HepG2 (cell line): ENCODE data around the gene HLA-DPA1. TPM values are rescaled to one million over a fixed set of nuclear protein-coding genes. Genes with fewer than 3 reads are reported as not detected.

Experiments
- ATAC-seq: fragments of 200-7000 bp; cut with Tn5 transposase; 3 replicates; pipeline ENCODE4 v1.9.1; 2020; ENCODE audit warnings: mild to moderate bottlenecking, moderate library complexity
- BruUV-seq: library from RNA; stranded (reverse); fragments of 400-500 nt; replicated peaks from 2 replicates; lab custom pipeline; 2021; lab: Mats Ljungman, UMichigan
- CTCF ChIA-PET: fragments of 300-600 bp; formaldehyde crosslinking; extraction: SDS; loops from one replicate; lab custom pipeline; 2021; ENCODE audit warnings: low total read pairs, inconsistent platforms, low intra/inter-chr PET ratio; lab: Yijun Ruan, JAX
- POLR2A ChIA-PET: fragments of 350-600 bp; sonication (Branson Sonifier 250); formaldehyde crosslinking; loops from one replicate; lab custom pipeline; 2020; ENCODE audit warnings: antibody characterized with exemption, inconsistent platforms; lab: Yijun Ruan, JAX
- DNase-seq: peaks from one replicate; pipeline ENCODE4 v3.0.0-alpha.2; 2015; ENCODE audit warnings: low spot score
- FAIRE-seq: peaks from 3 replicates; lab custom pipeline; 2011; peaks lifted over from hg19 to GRCh38; lab: Jason Lieb, UNC
- H2AFZ ChIP-seq: one replicate; pipeline ENCODE4 v1.6.1; 2011; ENCODE audit warnings: low read length, inconsistent platforms
- H3K27ac ChIP-seq: fragments of 300-600 bp; 3 replicates; pipeline ENCODE4 v1.8.0; 2011; ENCODE audit warnings: mixed run types, mild to moderate bottlenecking, mixed read lengths, low read length, inconsistent platforms; ENCODE audit not compliant: insufficient read depth; ENCODE audit errors: extremely low read length
- H3K27me3 ChIP-seq, 2 experiments: fragments of 200-600 bp in 1 of 2; 2 replicates in 1 of 2; 3 replicates in 1 of 2; pipeline versions ENCODE4 v1.6.0 to v1.8.0; 2011; ENCODE audit warnings: low read length in 2 of 2, mild to moderate bottlenecking in 2 of 2, moderate library complexity in 2 of 2, inconsistent platforms in 1 of 2; ENCODE audit not compliant: insufficient read depth in 2 of 2, control insufficient read depth in 1 of 2
- H3K36me3 ChIP-seq, 2 experiments: fragments of 200-600 bp in 1 of 2; replicated peaks in 1 of 2; 2 replicates in 1 of 2; 3 replicates in 1 of 2; pipeline versions ENCODE4 v1.5.1 to v1.8.0; 2011; ENCODE audit warnings: low read length in 2 of 2, inconsistent platforms in 1 of 2; ENCODE audit not compliant: insufficient read depth in 2 of 2, control insufficient read depth in 1 of 2
- H3K4me1 ChIP-seq: 2 replicates; pipeline ENCODE4 v1.5.1; 2012; ENCODE audit warnings: low read length, inconsistent platforms; ENCODE audit not compliant: insufficient read depth
- H3K4me2 ChIP-seq: 2 replicates; pipeline ENCODE4 v1.6.0; 2011; ENCODE audit warnings: low read depth, low read length, inconsistent platforms
- H3K4me3 ChIP-seq, 3 experiments: fragments of 200-600 bp in 1 of 3; sonication (generic), shearing (Covaris generic) in 1 of 3; replicated peaks in 1 of 3; 2 replicates each; pipeline ENCODE4 v1.5.1; 2011 to 2016; ENCODE audit warnings: low read length in 3 of 3, inconsistent platforms in 2 of 3, low read depth in 2 of 3, mild to moderate bottlenecking in 2 of 3, control low read depth in 1 of 3, mixed read lengths in 1 of 3; ENCODE audit not compliant: insufficient read depth in 1 of 3
- H3K79me2 ChIP-seq: one replicate; pipeline ENCODE4 v1.6.1; 2011; ENCODE audit warnings: low read length, inconsistent platforms; ENCODE audit not compliant: insufficient read depth
- H3K9ac ChIP-seq: 2 replicates; pipeline ENCODE4 v1.6.0; 2011; ENCODE audit warnings: mild to moderate bottlenecking, low read depth, low read length, inconsistent platforms; ENCODE audit not compliant: insufficient read depth
- H3K9me3 ChIP-seq: 2 replicates; pipeline ENCODE4 v1.5.1; 2012; ENCODE audit warnings: mild to moderate bottlenecking, low read length
- H4K20me1 ChIP-seq: 2 replicates; pipeline ENCODE4 v1.6.0; 2011; ENCODE audit warnings: inconsistent platforms, mild to moderate bottlenecking, low read length, moderate library complexity; ENCODE audit not compliant: insufficient read depth
- CC2D1A ChIP-seq: sonication (generic); formaldehyde crosslinking; IDR thresholded peaks from 2 replicates; pipeline ENCODE4 v1.8.1; 2023; ENCODE audit warnings: mild to moderate bottlenecking, missing genetic modification reagents
- CHCHD3 ChIP-seq: sonication (generic); formaldehyde crosslinking; IDR thresholded peaks from 2 replicates; pipeline ENCODE4 v1.8.0; 2022; ENCODE audit warnings: mild to moderate bottlenecking, missing genetic modification reagents, moderate library complexity
- HMG20A ChIP-seq: IDR thresholded peaks from 2 replicates; pipeline ENCODE4 v1.6.1; 2016; ENCODE audit warnings: borderline replicate concordance
- HNF1A ChIP-seq, 2 experiments: sonication (generic) in 1 of 2; formaldehyde crosslinking in 1 of 2; IDR thresholded peaks; 2 replicates each; pipeline versions ENCODE4 v1.4.0 to v1.6.1; 2016 to 2020; ENCODE audit warnings: borderline replicate concordance in 1 of 2, low read depth in 1 of 2, mild to moderate bottlenecking in 1 of 2, missing genetic modification reagents in 1 of 2
- YEATS2 ChIP-seq: sonication (generic); formaldehyde crosslinking; IDR thresholded peaks from 2 replicates; pipeline ENCODE4 v1.4.0; 2020; ENCODE audit warnings: missing genetic modification reagents, borderline replicate concordance
- ZKSCAN1 ChIP-seq: fragments of 150-350 bp; IDR thresholded peaks from 2 replicates; pipeline ENCODE4 v1.6.1; 2014; ENCODE audit warnings: low read length
- ZNF138 ChIP-seq: sonication (generic); formaldehyde crosslinking; IDR thresholded peaks from 2 replicates; pipeline ENCODE4 v1.5.0; 2020; ENCODE audit warnings: mild to moderate bottlenecking, low read depth, missing genetic modification reagents
- ZNF205 ChIP-seq: IDR thresholded peaks from 2 replicates; pipeline ENCODE4 v1.6.1; 2018; ENCODE audit warnings: missing biosample characterization, missing genetic modification reagents
- ZNF644 ChIP-seq: IDR thresholded peaks from 2 replicates; pipeline ENCODE4 v1.6.1; 2016; ENCODE audit warnings: low read depth
- ZNF678 ChIP-seq: sonication (generic); formaldehyde crosslinking; IDR thresholded peaks from 2 replicates; pipeline ENCODE4 v1.4.0; 2020; ENCODE audit warnings: mild to moderate bottlenecking, missing genetic modification reagents
- WGBS: methylation state at CpG from one replicate; pipeline ENCODE4 v1.1.6; 2017; ENCODE audit warnings: low lambda C conversion rate; 5-methylcytosine and 5-hydroxymethylcytosine counted together
- in situ Hi-C: cut with HindIII; loops from 2 replicates; pipeline ENCODE4 v1.10.0; 2017; ENCODE audit warnings: low pct_unique_long_range_greater_than_20kb; ENCODE audit not compliant: extremely low pct_ligation_motif_present
- intact Hi-C: fragments of 100-400 bp; cut with micrococcal nuclease; formaldehyde crosslinking; loops from one replicate; pipeline ENCODE4 v1.10.0; 2022; ENCODE audit not compliant: unreplicated experiment
- polyA plus RNA-seq, 8 experiments: library from polyadenylated mRNA; depleted of rRNA in 3 of 8; stranded (reverse) in 7 of 8; unstranded in 1 of 8; fragments of >200 nt; fragmentation: Illumina TruSeq in 4 of 8; extraction: Trizol in 4 of 8; gene quantifications; 2 replicates each; pipeline versions ENCODE4 v1.2.1 to v1.2.3, GENCODE V29; 2011 to 2016; ENCODE audit warnings: low read depth in 4 of 8, missing spikeins in 1 of 8, mixed read lengths in 1 of 8; ENCODE audit not compliant: insufficient read depth in 1 of 8
- total RNA-seq, 5 experiments: library from RNA; depleted of rRNA; stranded (reverse); fragments of >200 nt; fragmentation: Illumina TruSeq; extraction: Trizol; gene quantifications; 2 replicates each; pipeline ENCODE4 v1.2.3, GENCODE V29; 2016; ENCODE audit warnings: low read depth in 1 of 5

Gene HLA-DPA1
- total and polyA plus RNA-seq, 2 of the 13 experiments (the other 11 are each of a cell fraction or from before 2014, with no cell fraction given), result not detected

- no peak for TF ChIP-seq HNF1A (IDR thresholded peaks at IDR 0.05; ENCODE audit: low read depth)
- TF ChIP-seq HNF1A (CRISPR knock-in tag; IDR thresholded peaks at IDR 0.05; ENCODE audit: borderline replicate concordance), result no peak
- no peak for TF ChIP-seq ZKSCAN1
- TF ChIP-seq CC2D1A (CRISPR knock-in tag), result no peak
- no peak for TF ChIP-seq ZNF205
- no peak for TF ChIP-seq ZNF644 (CRISPR knock-in tag)
- no peak for TF ChIP-seq ZNF678 (CRISPR knock-in tag)
- no peak for TF ChIP-seq YEATS2 (CRISPR knock-in tag)
- no peak for TF ChIP-seq ZNF138 (CRISPR knock-in tag)
- TF ChIP-seq HMG20A (CRISPR knock-in tag), result no peak
- no peak for TF ChIP-seq CHCHD3 (CRISPR knock-in tag)
- DNase-seq (no peak), ATAC-seq (no peak), FAIRE-seq (no peak)
- CTCF ChIA-PET, result interaction anchor here (0.9 to 2.2 kb wide), 5 partner anchors 25 to 177 kb away, joined by 3 to 14 read pairs (median 12); no protein-coding TSS in a partner anchor
- in situ Hi-C loops (no loop called here), intact Hi-C loops (no loop called here)
- H3K27ac ChIP-seq, result no peak overlapping the region
- no peak overlapping the region for H3K4me3 ChIP-seq
- H3K27me3 ChIP-seq, result no peaks in the 10 kb centered on the region
- WGBS, result 53% methylated on average over 6 of the region's 6 CpGs
- peak overlapping the region; percentile 5; the same call in 1 of the 2 replicates for H3K4me2 ChIP-seq
- peaks cover 38% of the 10 kb centered on the region for H3K4me1 ChIP-seq
- no peaks in the 10 kb centered on the region for H3K36me3 ChIP-seq
- no peak overlapping the region for H2AFZ ChIP-seq
- BruUV-seq, result no TSS peak
- H3K9ac ChIP-seq, result no peak overlapping the region
- POLR2A ChIA-PET, result interaction anchor here (1.4 kb wide), 1 partner anchor 125 kb away, joined by 4 read pairs; no protein-coding TSS in a partner anchor
- H3K9me3 ChIP-seq, result peaks cover 12% of the 10 kb centered on the region
- no peaks in the 10 kb centered on the region for H4K20me1 ChIP-seq
- no peaks in the 10 kb centered on the region for H3K79me2 ChIP-seq
These were observed 49.7 kb upstream of the HLA-DPA1 start for GRCh38 chr6:33123181-33123580.
